GM23248 (cell line): ENCODE data around the gene PLEKHM2. TPM values are rescaled to one million over a fixed set of nuclear protein-coding genes. Genes with fewer than 3 reads are reported as not detected.

Experiments
- DNase-seq: peaks from one replicate; pipeline ENCODE4 v3.0.0-alpha.2; 2015
- H2AFZ ChIP-seq: fragments of 200-600 bp; sonication (generic); 2 replicates; pipeline ENCODE4 v1.6.1; 2016; ENCODE audit warnings: antibody characterized with exemption
- H3F3A ChIP-seq: fragments of 200-600 bp; sonication (generic); 2 replicates; pipeline ENCODE4 v1.6.1; 2016; ENCODE audit warnings: mild to moderate bottlenecking, antibody characterized with exemption, mixed run types; ENCODE audit not compliant: insufficient read depth
- H3K27ac ChIP-seq: fragments of 200-600 bp; sonication (generic); 2 replicates; pipeline ENCODE4 v1.5.1; 2016; ENCODE audit warnings: mild to moderate bottlenecking
- H3K27me3 ChIP-seq: fragments of 200-600 bp; sonication (generic); replicated peaks from 2 replicates; pipeline ENCODE4 v1.6.1; 2016; ENCODE audit warnings: mild to moderate bottlenecking; ENCODE audit not compliant: insufficient read depth
- H3K36me3 ChIP-seq: fragments of 200-600 bp; sonication (generic); 2 replicates; pipeline ENCODE4 v1.6.1; 2016; ENCODE audit warnings: low read depth, mild to moderate bottlenecking
- H3K4me1 ChIP-seq: fragments of 200-600 bp; sonication (generic); 2 replicates; pipeline ENCODE4 v1.6.1; 2016; ENCODE audit warnings: mild to moderate bottlenecking; ENCODE audit not compliant: insufficient read depth
- H3K4me2 ChIP-seq: fragments of 200-600 bp; sonication (generic); one replicate; pipeline ENCODE4 v1.6.1; 2016; ENCODE audit warnings: mild to moderate bottlenecking; ENCODE audit not compliant: unreplicated experiment
- H3K4me3 ChIP-seq: fragments of 200-600 bp; sonication (generic); 2 replicates; pipeline ENCODE4 v1.5.1; 2016; ENCODE audit warnings: mild to moderate bottlenecking
- H3K79me2 ChIP-seq: fragments of 200-600 bp; sonication (generic); 2 replicates; pipeline ENCODE4 v1.6.1; 2016; ENCODE audit warnings: mild to moderate bottlenecking; ENCODE audit not compliant: insufficient read depth
- H3K9ac ChIP-seq: fragments of 200-600 bp; sonication (generic); 2 replicates; pipeline ENCODE4 v1.6.1; 2016; ENCODE audit warnings: mild to moderate bottlenecking
- H3K9me2 ChIP-seq: fragments of 200-600 bp; sonication (generic); 2 replicates; pipeline ENCODE4 v1.6.1; 2016; ENCODE audit warnings: mixed run types, mild to moderate bottlenecking, moderate library complexity; ENCODE audit not compliant: insufficient read depth
- H3K9me3 ChIP-seq: fragments of 200-600 bp; sonication (generic); one replicate; pipeline ENCODE4 v1.6.1; 2017; ENCODE audit warnings: low read depth
- H4K20me1 ChIP-seq: fragments of 200-600 bp; sonication (generic); 2 replicates; pipeline ENCODE4 v1.6.0; 2016; ENCODE audit not compliant: insufficient read depth
- EZH2 ChIP-seq: fragments of 200-600 bp; sonication (generic); IDR thresholded peaks from 2 replicates; pipeline ENCODE4 v1.6.1; 2018; ENCODE audit warnings: antibody characterized with exemption, mild to moderate bottlenecking; ENCODE audit not compliant: insufficient read depth, poor library complexity, severe bottlenecking
- EZH2phosphoT487 ChIP-seq: fragments of 200-600 bp; sonication (generic); IDR thresholded peaks from 2 replicates; pipeline ENCODE4 v1.6.1; 2018; ENCODE audit warnings: antibody characterized with exemption, moderate library complexity, mild to moderate bottlenecking, low read depth; ENCODE audit not compliant: insufficient read depth
- WGBS, 2 experiments: methylation state at CpG; one replicate each; pipeline ENCODE4 v1.1.6; 2015 to 2017; ENCODE audit warnings: low lambda C conversion rate in 2 of 2, low coverage in 1 of 2; ENCODE audit errors: missing lambda C conversion rate in 2 of 2; 5-methylcytosine and 5-hydroxymethylcytosine counted together
- in situ Hi-C: fragments of 300-500 bp; cut with MboI; formaldehyde crosslinking; loops from 2 replicates; pipeline ENCODE4 v1.15.0; 2020
- polyA plus RNA-seq: library from polyadenylated mRNA; unstranded; fragments of >200 nt; fragmentation: Nextera tagmentation; extraction: Ambion mirVana; gene quantifications from 2 replicates; pipeline ENCODE4 v1.2.1, GENCODE V29; 2016
- total RNA-seq: library from RNA; depleted of rRNA; stranded (reverse); fragments of >200 nt; shearing (Covaris generic); gene quantifications from 2 replicates; pipeline ENCODE4 v1.2.3, GENCODE V29; 2014; rRNA removed

The PLEKHM2 gene
- total RNA-seq (52.9 and 67.9 TPM in 2 replicates), polyA plus RNA-seq (14.8 and 14.9 TPM in 2 replicates)

DNA sequence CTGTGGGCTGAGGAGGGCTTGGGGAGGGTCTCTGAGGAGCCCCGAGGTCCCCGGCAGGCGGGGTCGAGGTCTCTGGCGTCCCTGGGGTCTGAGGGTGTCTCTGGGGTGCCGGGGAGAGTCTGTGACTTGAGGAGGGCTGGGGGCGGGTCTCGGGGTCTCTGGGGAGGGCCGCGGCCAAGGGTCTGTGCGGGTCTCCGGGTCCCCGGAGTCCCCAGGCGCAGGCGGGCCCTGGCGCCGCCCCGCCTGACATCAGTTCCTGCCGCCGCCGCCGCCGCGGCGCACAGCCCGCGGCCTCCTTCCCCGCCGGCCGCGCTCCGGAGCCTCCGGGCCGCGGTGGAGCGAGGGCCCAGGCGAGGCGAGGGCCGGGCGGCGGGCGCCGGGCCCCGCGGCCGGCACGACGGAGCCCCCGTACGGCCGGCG is at the start of gene PLEKHM2:
PLEKHM2 (plus strand) TSS at position 279 of the 420 bp plus-strand sequence. CDS start 239 bp downstream, outside the sequence.
- Histone ChIP-seq H3K9me3 (no peaks in the 10 kb centered on the region), H3K4me2 (peak within 1 kb of the TSS; percentile 99), H3K79me2 (peaks cover 53% of the 10 kb centered on the region), H3K27ac (peak within 1 kb of the TSS; percentile 91), H3K4me3 (peak within 1 kb of the TSS; percentile 99), H3K9me2 (no peaks in the 10 kb centered on the region), H3K27me3 (no peaks in the 10 kb centered on the region), H4K20me1 (peaks cover 4% of the 10 kb centered on the region; the same call in 1 of the 2 replicates), H3K9ac (peak within 1 kb of the TSS; percentile 100), H3F3A (peaks cover 40% of the 10 kb centered on the region), H2AFZ (peak within 1 kb of the TSS; percentile 90), H3K4me1 (peaks cover 38% of the 10 kb centered on the region), H3K36me3 (no peaks in the 10 kb centered on the region)
- TF ChIP-seq EZH2phosphoT487 = no peak
- no peak for TF ChIP-seq EZH2
- 0 to 3% methylated on average over 26 to 44 of the region's 52 CpGs for WGBS, 2 experiments
- DNase-seq = peak; percentile 79
- in situ Hi-C loops = no loop called here

GRCh38 chr1:15636436-15636835 is 47.7 kb upstream of the PLEKHM2 start:
- Histone ChIP-seq H2AFZ (no peak overlapping the region), H3K36me3 (peaks cover 62% of the 10 kb centered on the region), H4K20me1 (no peaks in the 10 kb centered on the region), H3K27me3 (no peaks in the 10 kb centered on the region), H3K27ac (no peak overlapping the region), H3K4me3 (no peak overlapping the region), H3K79me2 (peaks cover 40% of the 10 kb centered on the region), H3K4me2 (no peak overlapping the region), H3K9ac (no peak overlapping the region), H3K4me1 (no peaks in the 10 kb centered on the region), H3K9me2 (no peaks in the 10 kb centered on the region), H3K9me3 (no peaks in the 10 kb centered on the region), H3F3A (no peaks in the 10 kb centered on the region)
- WGBS, 2 experiments = 99 to 100% methylated on average over 4 of the region's 4 CpGs
- DNase-seq = no peak
- in situ Hi-C loops = no loop called here
- TF ChIP-seq EZH2phosphoT487 = no peak
- TF ChIP-seq EZH2 = no peak

DNA sequence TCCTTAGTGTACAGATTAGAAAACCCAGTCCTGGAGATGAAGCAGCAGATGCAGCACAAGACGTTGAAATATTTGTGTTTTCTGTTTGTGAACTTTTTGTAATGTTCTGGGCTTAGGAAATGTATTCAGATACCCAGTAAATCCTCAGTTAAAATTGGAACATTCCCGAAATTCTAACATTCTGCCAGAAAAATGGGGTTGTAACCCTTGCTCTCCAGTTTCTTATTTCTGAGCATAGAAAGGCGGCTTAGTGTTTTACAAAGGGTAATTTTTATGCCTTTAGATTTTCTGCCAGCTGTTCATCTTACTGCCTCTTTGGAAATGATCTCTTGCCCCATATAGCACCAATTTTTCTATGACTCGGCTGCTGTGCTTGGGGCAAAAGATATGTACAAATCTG is 46.3 kb upstream of the PLEKHM2 start:
- Histone ChIP-seq H4K20me1 (no peaks in the 10 kb centered on the region), H3K27me3 (no peaks in the 10 kb centered on the region), H3K4me2 (no peak overlapping the region), H3K9me2 (no peaks in the 10 kb centered on the region), H3K79me2 (peaks cover 30% of the 10 kb centered on the region), H3K27ac (no peak overlapping the region), H3K9me3 (no peaks in the 10 kb centered on the region), H3K9ac (no peak overlapping the region), H3K4me3 (no peak overlapping the region), H3K36me3 (peaks cover 58% of the 10 kb centered on the region), H3K4me1 (no peaks in the 10 kb centered on the region), H3F3A (no peaks in the 10 kb centered on the region), H2AFZ (no peak overlapping the region)
- no peak for DNase-seq
- WGBS, 2 experiments = 56 to 63% methylated on average over 4 of the region's 4 CpGs
- TF ChIP-seq EZH2phosphoT487 (no peak), EZH2 (no peak)
- in situ Hi-C loops = no loop called here

- H3K27ac ChIP-seq = no peak overlapping the region
- no peak overlapping the region for H3K9ac ChIP-seq
- H3K4me1 ChIP-seq = no peaks in the 10 kb centered on the region
- in situ Hi-C loops = no loop called here
- no peaks in the 10 kb centered on the region for H3F3A ChIP-seq
- H2AFZ ChIP-seq = no peak overlapping the region
- no peak for DNase-seq
- no peaks in the 10 kb centered on the region for H3K9me2 ChIP-seq
- H3K4me3 ChIP-seq = no peak overlapping the region
- peaks cover 25% of the 10 kb centered on the region for H3K79me2 ChIP-seq
- no peaks in the 10 kb centered on the region for H4K20me1 ChIP-seq
- peaks cover 49% of the 10 kb centered on the region for H3K36me3 ChIP-seq
- H3K27me3 ChIP-seq = no peaks in the 10 kb centered on the region
- no peaks in the 10 kb centered on the region for H3K9me3 ChIP-seq
- H3K4me2 ChIP-seq = no peak overlapping the region
- TF ChIP-seq EZH2phosphoT487 = no peak
- no peak for TF ChIP-seq EZH2
Measured at GRCh38 chr1:15639262-15639661, 44.9 kb upstream of the PLEKHM2 start.

DNA sequence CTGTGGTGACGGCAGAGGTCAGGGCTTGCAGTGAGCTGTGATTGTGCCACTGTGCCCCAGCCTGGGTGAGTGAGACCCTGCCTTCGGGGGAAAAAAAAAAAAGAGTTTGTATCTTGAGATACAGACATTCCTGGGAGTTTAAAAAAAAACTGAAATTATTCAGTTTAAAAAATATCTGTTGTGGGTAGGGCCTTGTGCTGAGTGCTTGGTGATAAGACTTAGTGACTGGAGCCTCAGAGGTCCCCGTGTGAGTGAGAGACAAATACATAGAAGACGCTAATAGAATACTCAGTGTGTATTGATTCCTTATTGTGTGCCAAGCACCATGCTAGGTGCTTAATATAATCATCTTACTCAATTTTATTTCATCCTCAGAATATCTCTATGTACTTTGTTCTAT is 44.2 kb upstream of the PLEKHM2 start:
- Histone ChIP-seq H3K9me2 (no peaks in the 10 kb centered on the region), H3K27ac (no peak overlapping the region), H3K4me2 (no peak overlapping the region), H3F3A (no peaks in the 10 kb centered on the region), H3K36me3 (peaks cover 45% of the 10 kb centered on the region), H3K9ac (no peak overlapping the region), H2AFZ (no peak overlapping the region), H3K79me2 (peaks cover 22% of the 10 kb centered on the region), H3K4me3 (no peak overlapping the region), H3K4me1 (no peaks in the 10 kb centered on the region), H4K20me1 (no peaks in the 10 kb centered on the region), H3K9me3 (no peaks in the 10 kb centered on the region), H3K27me3 (no peaks in the 10 kb centered on the region)
- in situ Hi-C loops = no loop called here
- no peak for TF ChIP-seq EZH2
- TF ChIP-seq EZH2phosphoT487 = no peak
- 94 to 95% methylated on average over 4 of the region's 4 CpGs for WGBS, 2 experiments
- no peak for DNase-seq
